ENCODE measurements around the gene TNIK.
"Not testable (repeated sequence)": the region's sequence is repeated elsewhere in the genome, so short reads cannot be mapped to it uniquely, and the experiment has no call there.

The TNIK gene

GRCh38 chr3:171287761-171288160 is 172.4 kb downstream of the TNIK start:
- in situ Hi-C loops (cut with MboI; ENCODE audit: low sequenced_read_pairs): not testable (repeated sequence)

GRCh38 chr3:171286580-171287249 is 173.5 kb downstream of the TNIK start:
- in situ Hi-C loops (cut with MboI; ENCODE audit: low sequenced_read_pairs): no loop called here

- in situ Hi-C loops (cut with MboI; ENCODE audit: low sequenced_read_pairs): no loop called here
Measured at GRCh38 chr3:171285287-171285686, 174.9 kb downstream of the TNIK start.

DNA sequence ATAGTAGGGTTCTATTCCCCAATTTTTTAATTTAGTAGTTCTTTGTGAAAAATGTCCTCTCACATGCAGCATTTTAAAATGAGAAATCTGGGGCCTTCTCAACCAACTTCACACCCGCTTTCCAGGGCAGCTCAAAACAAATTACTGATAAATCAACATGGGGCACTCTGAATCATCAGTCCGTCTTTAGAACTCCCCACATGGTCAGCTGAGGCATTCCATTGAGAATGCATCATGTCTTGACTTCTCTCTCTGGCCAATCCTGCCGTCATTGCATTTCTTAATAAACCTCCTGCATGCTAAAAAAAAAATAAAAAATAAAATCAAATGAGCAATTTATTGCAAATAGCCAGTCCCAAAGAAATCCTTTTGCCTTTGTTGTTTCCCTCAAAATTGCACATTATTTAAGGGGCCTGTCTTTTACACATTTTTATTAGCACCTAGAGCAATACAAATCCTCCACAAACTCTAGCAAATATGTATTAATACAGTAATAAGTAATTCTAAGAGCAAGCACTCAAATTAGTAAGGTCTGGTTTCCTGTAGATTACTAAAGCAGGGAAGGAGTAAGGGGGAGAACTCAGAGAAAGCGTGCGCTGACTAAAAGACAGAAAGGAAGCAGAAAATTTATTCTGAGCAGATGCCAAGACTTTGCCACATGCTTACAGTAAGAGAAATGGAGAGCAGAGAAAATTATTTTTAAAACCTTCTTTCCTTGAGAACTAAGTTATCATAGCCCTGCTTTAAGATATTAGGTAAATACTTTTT is 175.7 kb downstream of the TNIK start:
- in situ Hi-C loops (cut with MboI; ENCODE audit: low sequenced_read_pairs): no loop called here

GRCh38 chr3:171283848-171284222 is 176.4 kb downstream of the TNIK start:
- in situ Hi-C loops (cut with MboI; ENCODE audit: low sequenced_read_pairs): no loop called here

- in situ Hi-C loops (cut with MboI; ENCODE audit: low sequenced_read_pairs): no loop called here
Measured at GRCh38 chr3:171283183-171283847, 176.9 kb downstream of the TNIK start.

GRCh38 chr3:171282041-171282440 is 178.2 kb downstream of the TNIK start:
- in situ Hi-C loops (cut with MboI; ENCODE audit: low sequenced_read_pairs): no loop called here

DNA sequence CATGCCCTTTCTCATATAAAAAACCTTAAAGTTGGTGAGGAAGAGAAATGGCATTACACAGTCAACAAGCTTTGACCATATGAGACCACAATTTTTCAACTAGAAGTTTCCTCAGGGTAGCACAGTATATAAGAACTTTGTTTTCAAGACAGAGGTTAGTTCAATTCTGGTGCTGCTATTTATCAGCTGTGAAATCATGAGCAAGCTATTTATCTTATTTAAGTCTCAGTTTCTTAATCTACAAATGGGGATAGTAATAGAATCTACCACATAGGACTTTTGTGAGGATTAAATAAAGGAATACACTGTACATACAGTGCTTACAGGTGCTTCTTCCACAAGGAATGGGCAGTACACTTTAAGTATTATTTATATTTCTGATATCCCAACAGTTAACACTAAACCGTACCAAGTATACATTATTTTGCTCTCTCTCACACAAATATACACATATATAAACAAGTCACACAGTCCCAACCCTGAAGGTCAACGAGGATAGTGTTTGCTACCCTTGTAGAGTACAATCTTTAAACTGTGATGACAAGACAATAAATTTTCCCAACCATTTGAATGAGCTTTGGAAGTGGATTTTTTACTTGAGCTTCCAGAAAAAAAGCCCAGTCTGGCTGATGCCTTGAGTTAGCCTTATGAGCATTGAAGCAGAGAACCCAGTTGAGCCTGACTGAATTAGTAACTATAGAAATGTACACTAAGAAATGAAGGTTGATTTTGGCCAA is 178.8 kb downstream of the TNIK start:
- in situ Hi-C loops (cut with MboI; ENCODE audit: low sequenced_read_pairs): no loop called here

DNA sequence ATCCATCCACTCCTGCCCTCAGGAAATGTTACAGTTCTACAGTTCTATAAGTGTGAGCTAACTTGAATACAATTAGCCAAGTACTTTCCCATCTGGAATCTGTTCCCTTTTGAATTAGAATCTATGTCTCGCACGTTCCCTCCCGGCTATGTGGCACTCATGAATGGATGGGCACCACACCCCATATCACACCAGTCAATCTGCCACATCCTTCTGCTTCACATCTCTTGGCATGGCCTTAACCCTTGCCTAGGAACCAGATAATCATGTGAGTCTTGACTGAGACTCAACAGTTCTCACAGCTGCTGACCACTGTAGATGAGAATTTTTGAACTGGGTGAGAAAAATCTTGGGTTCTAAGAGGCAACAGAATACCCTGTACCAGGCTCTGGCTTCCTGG is 180.2 kb downstream of the TNIK start:
- in situ Hi-C loops (cut with MboI; ENCODE audit: low sequenced_read_pairs): no loop called here

- in situ Hi-C loops (cut with MboI; ENCODE audit: low sequenced_read_pairs): no loop called here
Measured at GRCh38 chr3:171278299-171278590, 182.0 kb downstream of the TNIK start.

DNA sequence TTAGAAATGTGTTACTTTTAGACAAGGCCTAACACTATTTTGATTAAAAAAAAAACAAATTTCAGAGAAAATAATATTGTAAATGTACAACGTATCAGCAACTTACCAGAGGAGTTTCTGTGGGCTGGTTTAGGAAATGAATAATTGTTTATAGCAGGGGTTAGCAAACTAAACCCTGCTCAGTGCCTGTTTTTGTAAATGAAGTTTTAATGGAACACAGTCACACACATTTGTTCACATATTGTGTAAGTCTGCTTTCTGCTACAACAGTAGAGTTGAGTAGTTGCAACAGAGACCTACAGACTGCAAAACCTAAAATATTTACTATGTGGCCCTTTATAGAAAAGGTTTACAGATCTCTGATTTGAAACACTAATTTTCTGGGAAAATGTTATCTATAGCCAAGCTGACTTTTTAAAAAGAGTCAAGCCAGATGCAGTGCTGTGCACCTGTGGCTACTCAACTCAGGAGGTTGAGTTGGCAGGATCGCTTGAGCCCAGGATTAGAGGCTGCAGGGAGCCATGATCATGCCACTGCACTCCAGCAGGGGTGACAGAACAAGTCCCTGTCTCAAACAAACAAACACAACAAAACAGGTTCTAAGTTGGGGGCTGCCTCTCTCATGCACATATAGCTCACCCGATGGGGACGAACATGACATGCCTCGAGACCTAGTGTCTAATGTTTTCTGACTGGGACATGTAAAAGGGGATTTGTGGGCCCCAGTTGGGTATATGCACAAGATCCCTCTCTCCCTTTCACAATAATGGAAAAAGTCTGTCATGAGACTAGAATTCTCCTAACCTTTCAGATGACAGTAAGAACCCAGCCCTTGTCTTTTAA is 182.5 kb downstream of the TNIK start:
- in situ Hi-C loops (cut with MboI; ENCODE audit: low sequenced_read_pairs): no loop called here

DNA sequence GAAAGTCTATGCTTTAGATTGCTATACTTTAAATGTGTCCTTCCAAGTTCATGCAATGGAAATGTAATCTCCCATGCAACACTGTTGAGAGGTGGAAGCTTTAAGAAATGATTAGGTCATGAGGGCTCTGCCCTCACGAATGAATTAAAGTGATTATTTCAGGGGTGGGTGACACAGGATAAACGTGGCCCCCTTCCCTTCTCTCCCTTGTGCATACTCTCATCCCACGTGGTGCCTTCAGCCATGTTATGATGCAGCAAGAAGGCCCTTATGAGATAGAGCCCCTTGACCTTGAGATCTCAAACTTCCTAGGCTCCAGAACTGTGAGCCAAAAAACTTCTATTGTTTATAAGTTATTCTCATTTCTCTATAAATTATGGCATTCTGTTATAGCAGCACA is 183.3 kb downstream of the TNIK start:
- in situ Hi-C loops (cut with MboI; ENCODE audit: low sequenced_read_pairs): no loop called here

GRCh38 chr3:171274222-171274621 is 186.0 kb downstream of the TNIK start:
- in situ Hi-C loops (cut with MboI; ENCODE audit: low sequenced_read_pairs): no loop called here

- in situ Hi-C loops (cut with MboI; ENCODE audit: low sequenced_read_pairs): no loop called here
Measured at GRCh38 chr3:171270541-171270940, 189.7 kb downstream of the TNIK start.

GRCh38 chr3:171269542-171269941 is 190.7 kb downstream of the TNIK start:
- in situ Hi-C loops (cut with MboI; ENCODE audit: low sequenced_read_pairs): no loop called here

DNA sequence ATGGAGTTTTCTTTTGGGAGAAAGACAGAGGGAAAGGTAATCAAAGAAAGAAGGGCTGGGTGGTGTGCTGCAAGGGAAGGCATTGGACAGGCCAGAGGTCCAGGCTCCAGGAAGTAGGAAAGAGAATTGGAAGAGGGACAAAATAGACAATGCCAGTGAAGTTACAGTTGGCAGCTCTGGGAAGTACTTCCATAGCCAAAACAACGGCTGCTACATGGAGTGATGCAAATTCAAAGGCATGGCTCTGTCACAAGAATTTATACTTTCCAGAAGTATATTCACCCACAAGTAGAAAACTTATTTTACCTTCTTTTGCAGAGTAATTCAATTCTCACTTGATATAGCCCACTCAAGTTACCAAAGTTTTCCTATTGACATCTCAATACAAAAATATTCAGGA is 191.5 kb downstream of the TNIK start:
- in situ Hi-C loops (cut with MboI; ENCODE audit: low sequenced_read_pairs): no loop called here

- in situ Hi-C loops (cut with MboI; ENCODE audit: low sequenced_read_pairs): no loop called here
Measured at GRCh38 chr3:171267104-171267503, 193.1 kb downstream of the TNIK start.

DNA sequence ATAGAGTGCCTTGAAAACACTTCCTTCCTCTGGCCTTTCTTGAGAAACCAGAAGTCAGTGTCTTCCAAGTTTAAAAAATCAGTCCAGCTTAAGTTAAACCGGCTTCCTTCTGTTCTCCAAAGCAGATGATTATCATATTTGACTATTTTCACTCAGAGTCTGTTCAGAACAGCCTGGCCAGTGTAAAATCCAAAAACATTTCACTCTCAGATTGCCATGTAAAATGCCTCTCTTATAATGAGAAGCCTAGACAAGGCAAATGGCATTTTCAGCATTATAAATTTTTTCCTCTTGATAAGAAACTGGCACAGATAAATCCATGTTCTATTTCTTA is 193.5 kb downstream of the TNIK start:
- in situ Hi-C loops (cut with MboI; ENCODE audit: low sequenced_read_pairs): no loop called here

- in situ Hi-C loops (cut with MboI; ENCODE audit: low sequenced_read_pairs): no loop called here
Measured at GRCh38 chr3:171266034-171266739, 194.0 kb downstream of the TNIK start.

GRCh38 chr3:171264758-171265157 is 195.4 kb downstream of the TNIK start:
- in situ Hi-C loops (cut with MboI; ENCODE audit: low sequenced_read_pairs): no loop called here
